Measurements from ENCODE around the gene ZNF670. TPM values are rescaled to one million over a fixed set of nuclear protein-coding genes. Genes with fewer than 3 reads are reported as not detected.
"Not testable (repeated sequence)": the region's sequence is repeated elsewhere in the genome, so short reads cannot be mapped to it uniquely, and the experiment has no call there.

Gene ZNF670
- 1 to 10 TPM; 2.3 to 3.2 (median 2.8) TPM for total RNA-seq

DNA sequence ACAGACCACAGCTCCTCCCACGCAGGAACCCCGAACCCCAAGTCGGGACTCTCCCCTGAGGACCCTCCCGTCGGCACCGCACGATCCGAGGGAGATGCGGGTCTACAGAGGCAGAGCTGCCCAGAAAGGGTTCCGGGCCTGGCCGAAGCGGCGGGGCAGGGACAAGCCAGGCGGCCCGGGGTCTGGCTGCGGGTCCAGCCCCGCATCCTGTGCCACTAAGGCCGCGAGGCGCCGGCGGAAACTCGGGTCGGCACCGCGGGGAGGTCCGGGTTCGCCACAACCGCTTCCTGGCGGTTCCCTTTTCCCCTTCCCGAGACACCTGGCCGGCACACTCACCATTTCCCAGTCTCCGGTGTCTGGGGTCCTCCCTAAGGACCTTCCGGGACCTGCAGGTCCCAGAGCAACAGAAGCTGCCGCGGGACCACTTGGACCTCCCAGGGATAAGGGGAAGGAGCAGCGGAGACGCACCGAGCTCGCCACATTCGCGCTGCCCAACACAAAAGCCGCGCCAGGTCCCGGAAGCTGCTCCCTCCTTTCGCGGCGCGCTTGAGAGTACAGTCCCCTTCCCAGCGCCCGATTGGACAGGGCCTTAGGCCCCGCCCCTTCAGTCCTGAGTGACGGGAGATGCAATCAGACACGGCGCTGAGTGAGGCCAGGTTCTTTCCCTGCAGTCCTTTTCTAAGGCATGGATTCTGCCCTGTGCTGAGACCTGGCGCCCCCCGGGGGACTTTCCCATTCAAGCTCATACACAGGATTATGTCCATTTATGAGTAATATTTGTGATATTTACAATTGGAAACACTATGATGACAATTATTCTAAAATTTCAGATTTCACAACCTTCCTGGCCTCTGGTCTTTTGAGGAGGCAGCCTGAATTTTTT, at the start of gene ZNF670:
Gene ZNF670 (minus strand): TSS at position 554 of the 883 bp plus-strand sequence. CDS start 215 bp downstream, at position 339.
- TF ChIP-seq CTCF (IDR thresholded peaks at IDR 0.05), result no peak
- ATAC-seq (ENCODE audit: low FRiP score), result peak; percentile 99
- DNase-seq (ENCODE audit: low spot score), result peak; percentile 97

DNA sequence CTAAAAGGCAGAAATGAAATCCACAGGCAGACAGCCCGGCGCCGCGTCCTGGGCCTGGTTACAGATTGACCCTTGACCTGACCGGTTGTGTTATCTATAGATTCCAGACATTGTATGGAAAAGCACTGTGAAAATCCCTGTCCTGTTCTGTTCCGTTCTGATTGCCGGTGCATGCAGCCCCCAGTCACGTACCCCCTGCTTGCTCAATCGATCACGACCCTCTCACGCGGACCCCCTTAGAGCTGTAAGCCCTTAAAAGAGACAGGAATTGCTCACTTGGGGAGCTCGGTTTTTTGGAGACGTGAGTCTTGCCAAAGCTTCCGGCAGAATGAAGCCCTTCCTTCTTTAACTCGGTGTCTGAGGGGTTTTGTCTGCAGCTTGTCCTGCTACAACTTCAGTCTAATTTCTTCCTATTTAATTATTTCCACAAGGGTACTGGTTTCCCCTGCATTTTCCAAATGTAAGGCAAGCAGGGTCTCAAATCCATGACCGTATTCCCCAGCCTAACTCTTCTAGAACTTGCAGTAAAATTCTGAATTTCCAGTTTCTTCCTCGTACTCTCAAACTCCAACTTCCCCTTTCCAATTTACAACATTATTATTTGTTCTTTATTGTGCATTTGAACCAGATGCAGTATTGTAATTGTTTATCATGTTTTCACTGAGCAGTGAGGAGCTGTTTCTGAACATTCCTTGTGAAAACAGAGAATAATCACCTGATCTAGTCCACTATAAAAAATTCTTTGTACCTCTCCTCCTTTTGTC, 49.1 kb upstream of the ZNF670 start:
- not testable (repeated sequence) for ATAC-seq (ENCODE audit: low FRiP score); DNase-seq (ENCODE audit: low spot score)

DNA sequence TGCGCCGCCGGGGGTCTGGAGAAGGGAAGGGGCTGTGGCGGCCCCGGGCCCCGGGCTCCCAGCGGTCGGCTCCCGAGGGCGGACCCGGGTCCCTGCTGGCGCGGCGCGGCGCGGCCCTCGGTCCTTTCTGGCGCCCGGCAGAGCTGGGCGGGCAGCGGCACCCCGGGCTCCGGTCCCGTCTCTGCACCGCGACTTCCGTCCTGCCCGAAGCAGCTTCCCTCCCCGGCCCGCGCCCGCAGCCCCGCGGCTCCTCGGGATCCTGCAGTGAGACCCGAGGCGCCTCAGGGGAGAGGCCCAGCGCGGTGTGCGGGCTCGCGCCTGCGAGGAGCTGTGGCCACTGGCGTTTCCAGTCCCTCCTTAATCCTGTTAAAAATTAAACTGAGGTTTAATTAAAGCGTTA, 48.0 kb upstream of the ZNF670 start:
- peak; percentile 57 for ATAC-seq (ENCODE audit: low FRiP score)
- DNase-seq (ENCODE audit: low spot score), result not testable (repeated sequence)

- peak; percentile 100 for ATAC-seq (ENCODE audit: low FRiP score)
- DNase-seq (ENCODE audit: low spot score), result not testable (repeated sequence)
Observed at GRCh38 chr1:247126166-247126565, 47.6 kb upstream of the ZNF670 start.

DNA sequence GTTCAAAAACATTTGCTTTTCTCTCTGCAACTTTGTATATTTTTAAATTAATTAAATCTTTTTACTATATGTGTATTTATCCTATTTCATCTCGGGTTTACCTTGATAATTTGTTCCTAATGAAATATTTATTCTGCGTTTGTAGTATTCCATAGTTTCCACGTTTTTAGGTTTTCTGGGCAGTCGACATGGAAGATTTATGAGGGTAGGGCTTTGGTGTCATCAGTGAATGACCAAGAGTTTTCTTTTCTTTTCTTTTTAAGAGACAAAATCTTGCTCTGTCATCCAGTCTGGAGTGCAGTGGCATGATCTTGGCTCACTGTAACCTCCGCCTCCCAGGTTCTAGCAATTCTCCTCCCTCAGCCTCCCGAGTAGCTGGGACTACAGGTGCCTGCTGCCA, 42.8 kb upstream of the ZNF670 start:
- no peak for ATAC-seq (ENCODE audit: low FRiP score)
- no peak for DNase-seq (ENCODE audit: low spot score)
- TF ChIP-seq CTCF (IDR thresholded peaks at IDR 0.05), result no peak

DNA sequence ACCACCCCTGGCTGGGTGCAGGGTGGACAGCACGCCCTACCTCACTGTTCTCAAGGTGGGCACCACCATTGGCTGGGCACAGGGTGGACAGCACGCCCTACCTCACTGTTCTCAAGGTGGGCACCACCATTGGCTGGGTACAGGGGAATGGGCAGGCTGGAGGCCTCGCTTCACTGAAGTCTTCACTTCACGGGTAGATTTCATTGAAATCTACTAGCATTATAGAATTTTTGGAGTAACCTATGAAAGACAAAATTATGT, 41.7 kb upstream of the ZNF670 start:
- DNase-seq (ENCODE audit: low spot score); ATAC-seq (ENCODE audit: low FRiP score): not testable (repeated sequence)

DNA sequence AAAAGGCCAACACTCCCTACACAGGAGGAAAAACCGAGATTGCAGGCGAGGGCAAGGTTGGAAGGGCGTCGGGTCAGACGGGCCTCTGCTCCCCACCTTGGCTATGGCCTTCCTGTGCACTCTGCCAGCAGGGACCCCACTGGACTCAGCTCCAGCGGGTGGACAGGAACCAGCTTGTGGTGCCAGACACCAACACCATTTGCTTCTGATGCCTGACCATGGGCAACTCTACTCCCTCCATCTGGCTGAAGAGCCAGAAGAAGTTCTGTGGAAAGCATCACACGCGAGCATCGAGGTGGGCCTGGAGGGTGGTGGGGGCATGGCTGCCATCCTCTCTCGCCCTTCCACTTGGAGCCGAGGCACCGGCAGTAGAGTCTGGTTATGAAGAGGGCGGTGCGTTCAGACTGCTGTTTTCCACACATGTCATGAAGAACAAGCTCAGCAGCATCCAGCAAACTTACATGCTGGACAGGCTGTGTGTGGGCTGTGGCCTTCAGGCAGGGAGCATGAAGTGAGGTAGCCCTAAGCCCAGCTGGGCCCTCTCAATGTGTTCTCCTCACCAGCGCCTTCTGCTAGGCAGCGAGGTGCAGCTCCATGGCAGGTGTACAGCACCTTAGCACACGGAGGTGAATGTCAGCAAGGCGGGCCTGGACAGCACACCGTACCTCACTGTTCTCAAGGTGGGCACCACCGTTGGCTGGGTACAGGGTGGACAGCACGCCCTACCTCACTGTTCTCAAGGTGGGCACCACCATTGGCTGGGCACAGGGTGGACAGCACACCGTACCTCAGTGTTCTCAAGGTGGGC, 41.2 kb upstream of the ZNF670 start:
- DNase-seq (ENCODE audit: low spot score) (no peak), ATAC-seq (ENCODE audit: low FRiP score) (no peak)
- no peak for TF ChIP-seq CTCF (IDR thresholded peaks at IDR 0.05)

DNA sequence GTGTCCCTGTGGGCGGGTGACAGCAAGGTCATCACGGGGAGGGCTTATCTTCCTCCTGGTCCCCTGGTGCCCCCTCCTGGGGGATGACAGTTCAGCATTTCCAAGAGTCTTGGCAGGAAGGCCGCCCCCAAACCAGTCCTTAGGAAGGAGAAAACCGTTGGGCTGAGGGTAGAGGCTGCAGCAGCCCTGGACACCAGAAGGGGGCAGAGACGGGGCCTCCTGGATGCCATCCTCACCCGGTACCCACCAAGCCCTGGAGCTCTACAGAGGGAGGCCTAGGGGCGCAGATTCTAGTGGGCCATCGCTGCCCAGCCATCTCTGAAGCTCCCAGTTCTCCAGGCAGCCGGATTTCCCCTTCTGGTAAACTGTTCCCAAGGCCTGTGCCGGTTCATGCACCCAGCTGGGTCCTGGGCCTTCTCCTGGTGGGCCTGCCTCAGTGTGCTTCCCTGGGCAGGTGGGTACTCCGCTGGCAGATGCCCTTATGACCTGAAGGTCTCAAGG, 40.4 kb upstream of the ZNF670 start:
- no peak for TF ChIP-seq CTCF (IDR thresholded peaks at IDR 0.05)
- DNase-seq (ENCODE audit: low spot score) (no peak), ATAC-seq (ENCODE audit: low FRiP score) (peak; percentile 44)

Data from omental fat pad (tissue), 4 donors.